ENCODE data around the gene MRLN.
"Not testable (repeated sequence)": the region's sequence is repeated elsewhere in the genome, so short reads cannot be mapped to it uniquely, and the experiment has no call there.

DNA sequence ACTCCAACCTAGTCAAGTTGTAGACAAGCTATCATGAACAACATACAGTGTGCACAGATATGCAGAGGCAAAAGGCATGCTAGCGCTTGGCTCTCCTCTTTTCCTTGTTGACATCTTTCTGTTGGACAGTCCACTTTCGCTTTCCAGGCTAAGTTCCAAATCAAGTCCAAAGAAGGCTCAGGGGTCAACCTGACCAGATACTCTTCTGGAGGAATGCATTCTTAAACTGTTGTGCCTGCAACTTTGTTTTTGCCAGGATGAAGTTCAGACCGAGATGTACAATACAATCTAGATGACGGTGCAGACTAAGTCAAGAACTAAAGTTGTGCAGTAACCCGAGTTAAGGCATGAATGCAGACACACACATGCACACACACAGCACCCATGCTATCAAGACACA lies 35.7 kb upstream of the MRLN start:
- TF ChIP-seq, protein P1, sequence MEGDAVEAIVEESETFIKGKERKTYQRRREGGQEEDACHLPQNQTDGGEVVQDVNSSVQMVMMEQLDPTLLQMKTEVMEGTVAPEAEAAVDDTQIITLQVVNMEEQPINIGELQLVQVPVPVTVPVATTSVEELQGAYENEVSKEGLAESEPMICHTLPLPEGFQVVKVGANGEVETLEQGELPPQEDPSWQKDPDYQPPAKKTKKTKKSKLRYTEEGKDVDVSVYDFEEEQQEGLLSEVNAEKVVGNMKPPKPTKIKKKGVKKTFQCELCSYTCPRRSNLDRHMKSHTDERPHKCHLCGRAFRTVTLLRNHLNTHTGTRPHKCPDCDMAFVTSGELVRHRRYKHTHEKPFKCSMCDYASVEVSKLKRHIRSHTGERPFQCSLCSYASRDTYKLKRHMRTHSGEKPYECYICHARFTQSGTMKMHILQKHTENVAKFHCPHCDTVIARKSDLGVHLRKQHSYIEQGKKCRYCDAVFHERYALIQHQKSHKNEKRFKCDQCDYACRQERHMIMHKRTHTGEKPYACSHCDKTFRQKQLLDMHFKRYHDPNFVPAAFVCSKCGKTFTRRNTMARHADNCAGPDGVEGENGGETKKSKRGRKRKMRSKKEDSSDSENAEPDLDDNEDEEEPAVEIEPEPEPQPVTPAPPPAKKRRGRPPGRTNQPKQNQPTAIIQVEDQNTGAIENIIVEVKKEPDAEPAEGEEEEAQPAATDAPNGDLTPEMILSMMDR (IDR thresholded peaks at IDR 0.05; ENCODE audit: insufficient read depth, low read length, poor library complexity, severe bottlenecking) = not testable (repeated sequence)
- TF ChIP-seq EZH2phosphoT487 (conservative IDR thresholded peaks at IDR 0.05; ENCODE audit: low read length) = not testable (repeated sequence)
